ENCODE data around the gene PACRG. TPM values are rescaled to one million over a fixed set of nuclear protein-coding genes. Genes with fewer than 3 reads are reported as not detected.

Gene PACRG
- polyA plus RNA-seq, 1 donor (not counting 4 experiments of a cell fraction or from before 2014, with no cell fraction given): 0.31 TPM

DNA sequence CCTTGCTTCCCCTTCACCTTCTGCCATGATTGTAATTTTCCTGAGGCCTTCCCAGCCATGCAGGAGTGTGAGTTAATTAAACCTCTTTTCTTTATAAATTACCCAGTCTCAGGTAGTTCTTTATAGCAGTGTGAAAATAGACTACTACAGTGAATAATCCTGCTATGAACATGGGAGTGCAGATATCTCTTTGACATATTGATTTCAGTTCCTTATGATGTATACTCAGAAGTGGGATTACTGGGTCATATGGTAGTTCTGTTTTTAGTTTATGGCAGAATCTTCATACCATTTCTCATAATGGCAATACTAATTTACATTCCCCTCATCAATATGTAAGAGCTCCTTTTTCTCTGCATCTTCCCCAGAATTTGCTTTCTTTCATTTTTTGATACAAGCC is 26.0 kb downstream of the PACRG start:
- Histone ChIP-seq H3K27ac (ENCODE audit: control insufficient read depth, insufficient read depth, low read length) (no peak overlapping the region), H3K4me3 (ENCODE audit: control insufficient read depth in 2 of 3, extremely low read depth in 1 of 3, insufficient read depth in 2 of 3, low read depth in 1 of 3, low read length in 3 of 3) (no peak overlapping the region), H4K20me1 (ENCODE audit: control insufficient read depth, extremely low read depth, insufficient read depth, low read length) (no peaks in the 10 kb centered on the region), H2AFZ (ENCODE audit: control insufficient read depth, low read length) (no peak overlapping the region), H3K79me2 (ENCODE audit: control insufficient read depth, insufficient read depth, low read length) (no peaks in the 10 kb centered on the region), H3K9me1 (ENCODE audit: control insufficient read depth, extremely low read depth, insufficient read depth, low read length) (no peaks in the 10 kb centered on the region), H3K36me3 (ENCODE audit: control insufficient read depth in 2 of 2, extremely low read depth in 1 of 2, insufficient read depth in 2 of 2, low read length in 2 of 2) (no peaks in the 10 kb centered on the region), H3K9ac (ENCODE audit: control insufficient read depth, extremely low read depth, insufficient read depth, low read length) (no peak overlapping the region), H3K27me3 (ENCODE audit: control insufficient read depth, extremely low read depth, insufficient read depth, low read length) (no peaks in the 10 kb centered on the region), H3K4me2 (ENCODE audit: control insufficient read depth, extremely low read depth, insufficient read depth, low read depth, low read length) (no peak overlapping the region), H3K9me3 (ENCODE audit: control insufficient read depth, low read depth, low read length) (no peaks in the 10 kb centered on the region), H3K4me1 (ENCODE audit: control insufficient read depth, extremely low read depth, insufficient read depth, low read length) (no peaks in the 10 kb centered on the region)
- DNase-seq (ENCODE audit: low read depth, low spot score) (no peak), FAIRE-seq (no peak)
- TF ChIP-seq EZH2 (IDR thresholded peaks at IDR 0.05; ENCODE audit: low read length): no peak
- TF ChIP-seq, protein P1, sequence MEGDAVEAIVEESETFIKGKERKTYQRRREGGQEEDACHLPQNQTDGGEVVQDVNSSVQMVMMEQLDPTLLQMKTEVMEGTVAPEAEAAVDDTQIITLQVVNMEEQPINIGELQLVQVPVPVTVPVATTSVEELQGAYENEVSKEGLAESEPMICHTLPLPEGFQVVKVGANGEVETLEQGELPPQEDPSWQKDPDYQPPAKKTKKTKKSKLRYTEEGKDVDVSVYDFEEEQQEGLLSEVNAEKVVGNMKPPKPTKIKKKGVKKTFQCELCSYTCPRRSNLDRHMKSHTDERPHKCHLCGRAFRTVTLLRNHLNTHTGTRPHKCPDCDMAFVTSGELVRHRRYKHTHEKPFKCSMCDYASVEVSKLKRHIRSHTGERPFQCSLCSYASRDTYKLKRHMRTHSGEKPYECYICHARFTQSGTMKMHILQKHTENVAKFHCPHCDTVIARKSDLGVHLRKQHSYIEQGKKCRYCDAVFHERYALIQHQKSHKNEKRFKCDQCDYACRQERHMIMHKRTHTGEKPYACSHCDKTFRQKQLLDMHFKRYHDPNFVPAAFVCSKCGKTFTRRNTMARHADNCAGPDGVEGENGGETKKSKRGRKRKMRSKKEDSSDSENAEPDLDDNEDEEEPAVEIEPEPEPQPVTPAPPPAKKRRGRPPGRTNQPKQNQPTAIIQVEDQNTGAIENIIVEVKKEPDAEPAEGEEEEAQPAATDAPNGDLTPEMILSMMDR (optimal IDR thresholded peaks at IDR 0.05 in 1 of 3, IDR thresholded peaks at IDR 0.05 in 1 of 3, conservative IDR thresholded peaks at IDR 0.05 in 1 of 3; ENCODE audit: extremely low read depth in 1 of 3, insufficient read depth in 2 of 3, low read length in 3 of 3): no peak
- dilution Hi-C loops (cut with MboI; ENCODE audit: extremely low pct_ligation_motif_present, low sequenced_read_pairs): no loop called here

DNA sequence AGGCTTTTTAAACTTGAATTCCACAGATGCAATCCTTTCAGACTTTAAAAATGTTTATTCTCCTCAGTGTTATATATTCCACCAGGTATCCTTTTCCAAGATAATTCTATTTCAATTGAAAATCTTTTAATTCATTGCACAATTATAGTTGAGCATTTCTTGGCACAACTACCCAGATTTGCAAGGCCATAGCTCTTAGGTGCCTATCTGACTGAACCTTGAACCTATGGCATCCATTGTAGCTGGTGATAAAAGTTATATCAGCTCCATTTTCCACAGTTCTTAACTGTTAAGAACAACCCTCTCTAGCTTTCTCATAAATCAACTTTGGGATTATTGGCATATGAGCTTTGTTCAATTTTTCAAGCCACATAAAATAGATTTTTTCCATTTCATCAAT is 42.4 kb downstream of the PACRG start:
- Histone ChIP-seq H3K9me1 (ENCODE audit: control insufficient read depth, extremely low read depth, insufficient read depth, low read length) (no peaks in the 10 kb centered on the region), H3K79me2 (ENCODE audit: control insufficient read depth, insufficient read depth, low read length) (no peaks in the 10 kb centered on the region), H3K27me3 (ENCODE audit: control insufficient read depth, extremely low read depth, insufficient read depth, low read length) (no peaks in the 10 kb centered on the region), H3K4me1 (ENCODE audit: control insufficient read depth, extremely low read depth, insufficient read depth, low read length) (no peaks in the 10 kb centered on the region), H3K4me3 (ENCODE audit: control insufficient read depth in 2 of 3, extremely low read depth in 1 of 3, insufficient read depth in 2 of 3, low read depth in 1 of 3, low read length in 3 of 3) (no peak overlapping the region), H3K27ac (ENCODE audit: control insufficient read depth, insufficient read depth, low read length) (no peak overlapping the region), H3K36me3 (ENCODE audit: control insufficient read depth in 2 of 2, extremely low read depth in 1 of 2, insufficient read depth in 2 of 2, low read length in 2 of 2) (no peaks in the 10 kb centered on the region), H2AFZ (ENCODE audit: control insufficient read depth, low read length) (no peak overlapping the region), H3K4me2 (ENCODE audit: control insufficient read depth, extremely low read depth, insufficient read depth, low read depth, low read length) (no peak overlapping the region), H4K20me1 (ENCODE audit: control insufficient read depth, extremely low read depth, insufficient read depth, low read length) (no peaks in the 10 kb centered on the region), H3K9ac (ENCODE audit: control insufficient read depth, extremely low read depth, insufficient read depth, low read length) (no peak overlapping the region), H3K9me3 (ENCODE audit: control insufficient read depth, low read depth, low read length) (no peaks in the 10 kb centered on the region)
- FAIRE-seq (no peak), DNase-seq (ENCODE audit: low read depth, low spot score) (no peak)
- no peak for TF ChIP-seq EZH2 (IDR thresholded peaks at IDR 0.05; ENCODE audit: low read length)
- TF ChIP-seq, protein P1 (optimal IDR thresholded peaks at IDR 0.05 in 1 of 3, IDR thresholded peaks at IDR 0.05 in 1 of 3, conservative IDR thresholded peaks at IDR 0.05 in 1 of 3; ENCODE audit: extremely low read depth in 1 of 3, insufficient read depth in 2 of 3, low read length in 3 of 3): no peak
- dilution Hi-C loops (cut with MboI; ENCODE audit: extremely low pct_ligation_motif_present, low sequenced_read_pairs): no loop called here
